Measurements from ENCODE around the gene ARHGEF11.

- TF ChIP-seq, protein P1, sequence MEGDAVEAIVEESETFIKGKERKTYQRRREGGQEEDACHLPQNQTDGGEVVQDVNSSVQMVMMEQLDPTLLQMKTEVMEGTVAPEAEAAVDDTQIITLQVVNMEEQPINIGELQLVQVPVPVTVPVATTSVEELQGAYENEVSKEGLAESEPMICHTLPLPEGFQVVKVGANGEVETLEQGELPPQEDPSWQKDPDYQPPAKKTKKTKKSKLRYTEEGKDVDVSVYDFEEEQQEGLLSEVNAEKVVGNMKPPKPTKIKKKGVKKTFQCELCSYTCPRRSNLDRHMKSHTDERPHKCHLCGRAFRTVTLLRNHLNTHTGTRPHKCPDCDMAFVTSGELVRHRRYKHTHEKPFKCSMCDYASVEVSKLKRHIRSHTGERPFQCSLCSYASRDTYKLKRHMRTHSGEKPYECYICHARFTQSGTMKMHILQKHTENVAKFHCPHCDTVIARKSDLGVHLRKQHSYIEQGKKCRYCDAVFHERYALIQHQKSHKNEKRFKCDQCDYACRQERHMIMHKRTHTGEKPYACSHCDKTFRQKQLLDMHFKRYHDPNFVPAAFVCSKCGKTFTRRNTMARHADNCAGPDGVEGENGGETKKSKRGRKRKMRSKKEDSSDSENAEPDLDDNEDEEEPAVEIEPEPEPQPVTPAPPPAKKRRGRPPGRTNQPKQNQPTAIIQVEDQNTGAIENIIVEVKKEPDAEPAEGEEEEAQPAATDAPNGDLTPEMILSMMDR (IDR thresholded peaks at IDR 0.05): no peak
- TF ChIP-seq POLR2A (IDR thresholded peaks at IDR 0.05): no peak
Observed at GRCh38 chr1:156933136-156933535, 112.4 kb downstream of the ARHGEF11 start.

All from Peyer's patch (tissue), 4 donors.